Brain microvascular endothelial cell (primary cell): ENCODE data around the gene PNMA8A.

ENCODE experiments used
- DNase-seq: peaks from one replicate; pipeline ENCODE4 v3.0.0-alpha.2; 2020
- H3K27ac ChIP-seq: fragments of 250-450 bp; sonication (Bioruptor Pico); 2 replicates; pipeline ENCODE4 v1.5.1; 2020; ENCODE audit warnings: mild to moderate bottlenecking, moderate library complexity
- H3K27me3 ChIP-seq: fragments of 250-450 bp; sonication (Bioruptor Pico); replicated peaks from 2 replicates; pipeline ENCODE4 v1.5.1; 2020; ENCODE audit warnings: mild to moderate bottlenecking
- H3K36me3 ChIP-seq: fragments of 250-450 bp; sonication (Bioruptor Pico); replicated peaks from 2 replicates; pipeline ENCODE4 v1.5.1; 2020; ENCODE audit warnings: mild to moderate bottlenecking
- H3K4me3 ChIP-seq: 2 replicates; pipeline ENCODE4 v1.5.1; 2011; ENCODE audit warnings: low read depth, mild to moderate bottlenecking, control low read depth, low read length, moderate library complexity
- in situ Hi-C: cut with HindIII; loops from 2 replicates; pipeline ENCODE4 v1.10.0; 2017; ENCODE audit warnings: low sequenced_read_pairs, low pct_ligation_motif_present
- TF ChIP-seq, protein P1 (sequence below): IDR thresholded peaks from 2 replicates; pipeline ENCODE4 v1.5.1; 2011; ENCODE audit warnings: low read depth, mild to moderate bottlenecking, moderate library complexity, low read length, control low read depth, inconsistent platforms; ENCODE audit errors: missing control alignments

The PNMA8A gene

DNA sequence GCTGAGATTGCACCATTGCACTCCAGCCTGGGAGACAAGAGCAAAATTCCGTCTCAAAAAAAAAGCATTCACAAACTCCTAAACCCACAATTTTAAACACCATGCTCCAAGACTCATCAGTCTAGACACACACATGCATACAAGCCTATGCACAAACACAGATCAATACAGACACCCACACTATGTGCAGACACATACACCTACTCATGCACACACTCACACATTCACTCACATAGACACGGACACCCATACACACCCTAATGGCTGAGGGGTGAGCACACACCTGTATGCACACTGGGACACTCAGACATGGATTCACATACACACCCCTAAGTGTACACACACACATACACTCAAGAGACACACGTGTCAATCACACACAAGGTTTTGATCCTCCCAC, 15.0 kb upstream of the PNMA8A start:
- Histone ChIP-seq H3K4me3 (no peak overlapping the region), H3K36me3 (no peaks in the 10 kb centered on the region), H3K27me3 (no peaks in the 10 kb centered on the region), H3K27ac (no peak overlapping the region)
- DNase-seq: no peak
- TF ChIP-seq, protein P1, sequence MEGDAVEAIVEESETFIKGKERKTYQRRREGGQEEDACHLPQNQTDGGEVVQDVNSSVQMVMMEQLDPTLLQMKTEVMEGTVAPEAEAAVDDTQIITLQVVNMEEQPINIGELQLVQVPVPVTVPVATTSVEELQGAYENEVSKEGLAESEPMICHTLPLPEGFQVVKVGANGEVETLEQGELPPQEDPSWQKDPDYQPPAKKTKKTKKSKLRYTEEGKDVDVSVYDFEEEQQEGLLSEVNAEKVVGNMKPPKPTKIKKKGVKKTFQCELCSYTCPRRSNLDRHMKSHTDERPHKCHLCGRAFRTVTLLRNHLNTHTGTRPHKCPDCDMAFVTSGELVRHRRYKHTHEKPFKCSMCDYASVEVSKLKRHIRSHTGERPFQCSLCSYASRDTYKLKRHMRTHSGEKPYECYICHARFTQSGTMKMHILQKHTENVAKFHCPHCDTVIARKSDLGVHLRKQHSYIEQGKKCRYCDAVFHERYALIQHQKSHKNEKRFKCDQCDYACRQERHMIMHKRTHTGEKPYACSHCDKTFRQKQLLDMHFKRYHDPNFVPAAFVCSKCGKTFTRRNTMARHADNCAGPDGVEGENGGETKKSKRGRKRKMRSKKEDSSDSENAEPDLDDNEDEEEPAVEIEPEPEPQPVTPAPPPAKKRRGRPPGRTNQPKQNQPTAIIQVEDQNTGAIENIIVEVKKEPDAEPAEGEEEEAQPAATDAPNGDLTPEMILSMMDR: no peak
- in situ Hi-C loops: no loop called here

DNA sequence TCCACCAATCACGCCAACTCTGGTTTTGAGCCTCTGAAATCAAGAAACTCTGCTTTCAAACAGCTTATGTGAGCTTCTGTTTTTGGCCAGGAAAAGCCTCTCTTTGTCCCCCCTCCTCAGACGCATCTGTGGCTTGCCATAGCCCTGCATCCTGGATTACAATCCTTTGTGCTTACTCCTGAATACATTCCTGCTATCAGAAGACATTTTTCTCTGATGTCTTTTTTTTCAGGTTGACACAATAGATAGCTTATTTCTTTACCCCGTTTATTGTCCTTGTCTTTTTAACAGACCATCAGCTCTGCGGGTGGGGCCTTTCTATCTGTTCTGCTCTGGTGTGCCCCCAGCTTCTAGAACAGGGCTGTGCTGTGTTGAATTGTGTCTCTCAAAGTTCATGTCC, 13.3 kb upstream of the PNMA8A start:
- in situ Hi-C loops: no loop called here
- Histone ChIP-seq H3K36me3 (no peaks in the 10 kb centered on the region), H3K27me3 (no peaks in the 10 kb centered on the region), H3K4me3 (no peak overlapping the region), H3K27ac (no peak overlapping the region)
- TF ChIP-seq, protein P1: no peak
- no peak for DNase-seq

DNA sequence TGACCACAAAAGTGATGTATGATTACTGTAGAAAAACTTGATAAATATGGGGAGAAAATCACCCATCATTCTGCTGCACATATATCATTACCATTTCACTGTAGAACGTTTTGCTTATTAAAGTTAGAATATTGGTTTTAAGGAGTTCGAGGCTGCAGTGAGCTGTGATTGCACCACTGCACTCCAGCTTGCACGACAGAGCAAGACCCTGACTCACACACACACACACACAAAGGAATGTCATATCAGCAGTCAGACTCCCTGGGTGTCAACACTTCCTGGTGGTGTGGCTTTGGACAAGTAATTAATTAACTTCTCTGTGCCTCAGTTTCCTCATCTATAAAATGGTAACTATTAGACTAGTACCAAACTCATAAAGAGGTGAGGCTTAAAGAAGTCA, 11.3 kb upstream of the PNMA8A start:
- no peak overlapping the region for H3K27ac ChIP-seq
- peak; percentile 27 for DNase-seq
- TF ChIP-seq, protein P1: no peak

DNA sequence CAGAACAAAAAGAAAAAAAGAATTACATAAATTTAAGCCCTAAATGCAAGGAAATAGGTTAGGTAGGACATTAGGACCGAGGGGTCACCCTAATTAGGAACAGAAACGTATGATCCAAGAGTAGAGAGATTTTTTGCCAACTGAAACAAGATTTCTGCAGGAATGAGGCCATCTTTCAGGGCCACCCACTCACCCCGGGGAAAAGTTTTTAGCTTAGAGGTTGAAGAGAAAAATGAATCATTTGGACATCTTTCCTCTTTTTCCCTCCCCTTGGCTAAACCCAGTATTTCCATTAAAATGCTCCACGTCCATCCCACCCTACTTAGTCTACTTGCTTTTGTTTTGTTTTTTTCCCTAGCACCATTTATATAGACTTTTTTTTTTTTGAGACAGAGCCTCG, 10.6 kb upstream of the PNMA8A start:
- TF ChIP-seq, protein P1: no peak
- Histone ChIP-seq H3K27me3 (no peaks in the 10 kb centered on the region), H3K27ac (no peak overlapping the region), H3K4me3 (no peak overlapping the region), H3K36me3 (no peaks in the 10 kb centered on the region)
- in situ Hi-C loops: no loop called here
- DNase-seq: no peak

More for the DNA sequence above, 11.3 kb upstream of the PNMA8A start:
- in situ Hi-C loops: no loop called here
- no peak overlapping the region for H3K4me3 ChIP-seq
- H3K36me3 ChIP-seq: no peaks in the 10 kb centered on the region
- no peaks in the 10 kb centered on the region for H3K27me3 ChIP-seq

DNA sequence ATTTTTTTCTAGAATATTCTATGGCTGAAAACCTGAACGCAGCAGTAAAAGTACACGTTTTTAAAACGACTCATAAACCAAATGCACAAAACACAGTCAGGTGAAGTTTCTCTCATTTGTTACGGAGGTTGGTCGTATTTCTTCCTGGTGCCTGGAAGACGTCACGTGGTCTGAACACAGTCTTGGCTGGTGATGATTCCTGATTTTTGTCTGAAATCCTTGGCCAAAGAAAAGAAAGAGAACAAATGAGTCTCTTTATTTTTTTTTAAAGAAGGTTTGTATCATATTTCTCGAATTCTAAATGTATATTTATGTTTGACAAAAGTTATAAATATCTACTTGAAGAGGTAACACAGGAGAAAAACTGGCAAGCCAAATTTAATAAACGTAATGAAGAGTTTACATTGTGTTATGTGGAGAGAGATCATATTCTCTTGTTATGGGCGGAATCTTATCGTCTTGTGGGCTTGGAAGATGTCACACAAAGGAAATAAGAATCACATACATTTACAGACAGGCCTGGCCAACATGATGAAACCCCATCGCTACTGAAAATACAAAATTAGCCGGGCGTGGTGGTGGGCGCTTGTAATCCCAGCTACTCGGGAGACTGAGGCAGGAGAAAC, 10.0 kb upstream of the PNMA8A start:
- no peak for DNase-seq
- no peak overlapping the region for H3K27ac ChIP-seq
- in situ Hi-C loops: no loop called here
- H3K36me3 ChIP-seq: no peaks in the 10 kb centered on the region
- TF ChIP-seq, protein P1: no peak
- H3K4me3 ChIP-seq: no peak overlapping the region
- no peaks in the 10 kb centered on the region for H3K27me3 ChIP-seq

DNA sequence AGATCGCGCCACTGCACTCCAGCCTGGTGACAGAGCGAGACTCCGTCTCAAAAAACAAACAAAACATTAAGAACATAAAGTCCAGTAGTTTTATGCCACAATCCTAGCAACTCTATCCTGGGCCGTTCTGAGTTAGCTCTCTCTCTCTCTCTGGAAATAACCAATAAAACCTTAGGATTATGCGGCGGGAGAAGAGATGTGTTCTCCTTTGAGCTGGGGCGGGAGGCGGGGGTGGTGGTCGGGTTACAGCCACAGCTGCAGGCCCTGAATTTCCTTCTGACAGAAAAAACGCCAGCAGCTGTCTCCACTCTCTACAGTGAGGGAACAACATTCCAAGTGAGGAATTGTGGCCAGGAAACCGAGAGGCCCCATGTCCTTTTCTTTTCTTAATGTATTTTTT, 9.1 kb upstream of the PNMA8A start:
- peak; percentile 59 for DNase-seq
- Histone ChIP-seq H3K27ac (no peak overlapping the region), H3K27me3 (no peaks in the 10 kb centered on the region), H3K4me3 (no peak overlapping the region), H3K36me3 (no peaks in the 10 kb centered on the region)
- TF ChIP-seq, protein P1: no peak
- in situ Hi-C loops: no loop called here
